ENCODE data around the gene KRT4.

DNA sequence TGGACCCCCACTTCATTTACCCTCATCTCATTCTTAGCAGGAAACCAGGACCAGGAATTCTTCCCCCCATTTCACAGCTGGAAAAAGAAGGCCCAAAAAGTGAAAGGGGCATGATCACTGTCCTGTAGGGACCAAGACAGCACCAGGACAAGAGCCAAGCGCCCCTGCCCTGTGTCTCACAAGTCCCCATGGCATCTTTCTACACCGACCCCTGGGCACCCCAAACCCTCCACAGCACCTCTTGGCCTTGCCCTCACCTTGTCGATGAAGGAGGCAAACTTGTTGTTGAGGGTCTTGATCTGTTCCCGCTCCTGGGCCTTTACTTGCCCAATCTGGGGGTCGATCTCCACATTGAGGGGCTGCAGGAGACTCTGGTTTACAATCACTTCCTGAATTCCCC is 37.5 kb downstream of the KRT4 start:
- TF ChIP-seq POLR2A (IDR thresholded peaks at IDR 0.05) = no peak
- TF ChIP-seq, protein P1, sequence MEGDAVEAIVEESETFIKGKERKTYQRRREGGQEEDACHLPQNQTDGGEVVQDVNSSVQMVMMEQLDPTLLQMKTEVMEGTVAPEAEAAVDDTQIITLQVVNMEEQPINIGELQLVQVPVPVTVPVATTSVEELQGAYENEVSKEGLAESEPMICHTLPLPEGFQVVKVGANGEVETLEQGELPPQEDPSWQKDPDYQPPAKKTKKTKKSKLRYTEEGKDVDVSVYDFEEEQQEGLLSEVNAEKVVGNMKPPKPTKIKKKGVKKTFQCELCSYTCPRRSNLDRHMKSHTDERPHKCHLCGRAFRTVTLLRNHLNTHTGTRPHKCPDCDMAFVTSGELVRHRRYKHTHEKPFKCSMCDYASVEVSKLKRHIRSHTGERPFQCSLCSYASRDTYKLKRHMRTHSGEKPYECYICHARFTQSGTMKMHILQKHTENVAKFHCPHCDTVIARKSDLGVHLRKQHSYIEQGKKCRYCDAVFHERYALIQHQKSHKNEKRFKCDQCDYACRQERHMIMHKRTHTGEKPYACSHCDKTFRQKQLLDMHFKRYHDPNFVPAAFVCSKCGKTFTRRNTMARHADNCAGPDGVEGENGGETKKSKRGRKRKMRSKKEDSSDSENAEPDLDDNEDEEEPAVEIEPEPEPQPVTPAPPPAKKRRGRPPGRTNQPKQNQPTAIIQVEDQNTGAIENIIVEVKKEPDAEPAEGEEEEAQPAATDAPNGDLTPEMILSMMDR (IDR thresholded peaks at IDR 0.05) = no peak
- no peak for TF ChIP-seq POLR2AphosphoS5 (IDR thresholded peaks at IDR 0.05)
